GM19193 (cell line): ENCODE measurements around the gene C1R.

Experiments
- POLR2A ChIP-seq: IDR thresholded peaks from 4 replicates; pipeline ENCODE4 v1.6.1; 2011; ENCODE audit not compliant: insufficient read depth, insufficient read length; ENCODE audit errors: extremely low read depth

The C1R gene

GRCh38 chr12:7072035-7072434, 20.2 kb downstream of the C1R start:
- no peak for TF ChIP-seq POLR2A

DNA sequence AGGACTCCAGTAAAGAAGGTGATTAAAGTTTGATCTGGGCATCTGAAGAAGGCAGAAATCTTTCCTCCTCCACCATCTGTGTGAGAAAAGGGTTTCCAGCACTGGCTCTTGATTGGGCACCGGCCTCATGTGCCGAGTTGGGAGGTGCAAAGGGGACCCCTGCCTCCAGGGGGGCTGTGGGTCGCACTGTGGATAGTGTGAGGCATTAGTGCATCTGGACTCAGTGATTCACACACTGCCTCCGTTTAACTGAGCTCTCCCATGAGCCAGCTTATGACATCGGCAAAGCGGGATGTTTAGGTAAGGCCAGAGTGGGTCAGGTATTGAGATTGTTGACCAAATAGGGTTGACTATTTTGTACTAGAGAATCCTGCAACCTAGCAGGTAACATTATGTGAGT, 22.9 kb downstream of the C1R start:
- TF ChIP-seq POLR2A = no peak

GRCh38 chr12:7068994-7069346, 23.3 kb downstream of the C1R start:
- TF ChIP-seq POLR2A = no peak

- no peak for TF ChIP-seq POLR2A
Measured at GRCh38 chr12:7068240-7068993, 23.8 kb downstream of the C1R start.

DNA sequence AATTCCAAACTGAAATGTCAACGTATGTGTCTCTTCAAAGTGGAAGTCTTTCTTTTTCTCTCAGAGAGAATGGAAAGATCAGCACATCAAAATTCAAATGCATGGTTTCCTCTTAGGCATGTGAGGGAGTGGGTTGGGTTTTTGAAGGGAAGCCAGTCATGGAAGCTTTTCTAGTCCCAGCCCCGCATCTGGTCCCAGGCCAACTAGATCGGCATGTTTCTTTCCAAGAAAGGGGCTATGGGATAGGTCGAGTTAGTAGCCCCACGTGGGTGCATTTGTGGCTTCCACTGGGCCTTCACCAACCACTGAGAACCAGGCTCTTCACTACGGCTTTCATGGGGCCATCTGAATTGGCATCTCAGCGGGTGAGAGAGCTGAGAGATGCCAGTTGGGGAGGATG, 25.1 kb downstream of the C1R start:
- no peak for TF ChIP-seq POLR2A

- TF ChIP-seq POLR2A = no peak
Measured at GRCh38 chr12:7066596-7066995, 25.6 kb downstream of the C1R start.

GRCh38 chr12:7065073-7065623, 27.1 kb downstream of the C1R start:
- TF ChIP-seq POLR2A = no peak

DNA sequence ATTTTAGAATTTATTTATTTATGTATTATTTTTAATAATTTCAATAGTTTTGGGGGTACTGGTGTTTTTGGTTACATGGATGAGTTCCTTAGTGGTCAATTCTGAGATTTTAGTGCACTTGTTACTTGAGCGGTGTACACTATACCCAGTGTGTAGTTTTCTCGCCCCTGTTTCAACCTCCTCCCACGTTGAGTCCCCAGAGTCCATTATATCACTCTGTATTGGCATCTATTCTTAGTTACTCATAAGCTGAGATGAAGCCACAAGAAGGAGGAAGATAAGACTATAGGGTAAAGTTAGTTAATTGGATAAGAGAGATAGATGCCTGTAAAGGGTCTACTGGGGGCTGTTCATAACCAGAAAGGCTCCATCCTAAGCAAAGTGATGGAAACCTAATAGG, 27.7 kb downstream of the C1R start:
- no peak for TF ChIP-seq POLR2A

DNA sequence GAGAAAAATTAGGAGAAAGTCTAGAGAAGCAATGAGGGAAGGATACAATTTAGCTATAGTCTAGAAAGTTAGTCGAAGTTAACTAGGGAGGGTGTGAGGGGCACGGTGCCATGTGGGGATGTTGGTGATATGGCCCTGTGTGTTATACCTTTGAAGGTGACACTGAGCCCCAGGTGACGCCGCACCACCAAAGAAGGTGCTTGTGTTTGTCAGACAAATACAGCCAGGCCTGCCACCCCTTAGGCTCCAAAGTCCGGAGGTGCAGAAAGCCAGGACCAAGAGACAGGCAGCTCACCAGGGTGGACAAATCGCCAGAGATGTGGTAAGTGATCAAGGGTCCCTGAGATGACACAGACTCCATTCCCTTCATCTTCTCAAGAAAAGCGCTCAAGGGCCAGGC, 30.6 kb downstream of the C1R start:
- TF ChIP-seq POLR2A = no peak

DNA sequence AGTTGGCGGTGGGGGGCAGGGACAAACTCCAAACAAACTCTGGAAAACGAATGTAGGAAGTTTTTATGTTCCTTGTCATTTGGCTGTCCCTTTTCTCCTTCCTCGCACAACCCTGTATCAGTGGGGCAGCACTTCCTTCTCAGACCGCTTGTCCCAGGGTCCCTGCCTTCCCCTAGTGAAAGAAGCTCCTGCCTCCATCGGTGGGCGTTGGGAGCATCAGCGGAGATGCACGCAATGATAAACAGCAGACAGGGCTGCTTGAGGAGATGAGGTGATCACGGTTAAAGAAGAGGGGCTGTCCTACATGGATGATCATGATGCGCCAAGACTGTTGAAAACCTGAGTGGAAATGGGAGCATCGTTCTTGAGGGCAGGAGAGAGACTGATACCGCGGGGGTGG, 31.1 kb downstream of the C1R start:
- no peak for TF ChIP-seq POLR2A

DNA sequence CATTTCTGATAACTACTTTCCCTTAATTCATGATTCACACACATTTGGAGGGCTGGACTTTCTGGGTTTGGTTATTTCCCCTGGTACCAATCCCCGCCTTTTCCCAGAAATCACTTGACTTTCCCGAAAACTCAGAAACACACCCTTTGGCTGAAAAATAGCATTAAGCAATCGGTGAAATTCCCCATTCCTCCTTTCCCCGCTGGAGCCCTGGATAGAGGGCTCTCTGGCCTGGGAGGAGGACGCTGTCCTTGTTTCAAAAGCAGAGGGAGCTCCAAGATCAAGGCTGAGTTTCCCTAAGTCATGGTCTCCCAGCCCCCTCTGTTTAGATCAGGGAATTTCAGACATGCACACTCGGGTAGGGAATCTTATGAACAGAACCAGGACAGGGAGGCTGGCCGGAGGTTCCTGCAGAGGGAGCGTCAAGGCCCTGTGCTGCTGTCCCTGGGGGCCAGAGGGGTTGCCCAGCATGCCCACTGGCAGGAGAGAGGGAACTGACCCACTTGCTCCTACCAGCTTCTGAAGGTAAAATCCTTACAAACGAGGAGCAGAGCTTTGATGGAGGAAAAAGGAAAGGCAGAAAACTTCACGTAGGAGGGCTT, 31.8 kb downstream of the C1R start, which contains the start of gene C1S:
Gene C1S, plus strand, starts transcription at position 366 of the 602 bp plus-strand sequence. CDS start 1,195 bp downstream, outside the sequence.
- TF ChIP-seq POLR2A = no peak

- no peak for TF ChIP-seq POLR2A
Measured at GRCh38 chr12:7059780-7060179, 32.5 kb downstream of the C1R start.

- no peak for TF ChIP-seq POLR2A
Measured at GRCh38 chr12:7058850-7059395, 33.3 kb downstream of the C1R start.

DNA sequence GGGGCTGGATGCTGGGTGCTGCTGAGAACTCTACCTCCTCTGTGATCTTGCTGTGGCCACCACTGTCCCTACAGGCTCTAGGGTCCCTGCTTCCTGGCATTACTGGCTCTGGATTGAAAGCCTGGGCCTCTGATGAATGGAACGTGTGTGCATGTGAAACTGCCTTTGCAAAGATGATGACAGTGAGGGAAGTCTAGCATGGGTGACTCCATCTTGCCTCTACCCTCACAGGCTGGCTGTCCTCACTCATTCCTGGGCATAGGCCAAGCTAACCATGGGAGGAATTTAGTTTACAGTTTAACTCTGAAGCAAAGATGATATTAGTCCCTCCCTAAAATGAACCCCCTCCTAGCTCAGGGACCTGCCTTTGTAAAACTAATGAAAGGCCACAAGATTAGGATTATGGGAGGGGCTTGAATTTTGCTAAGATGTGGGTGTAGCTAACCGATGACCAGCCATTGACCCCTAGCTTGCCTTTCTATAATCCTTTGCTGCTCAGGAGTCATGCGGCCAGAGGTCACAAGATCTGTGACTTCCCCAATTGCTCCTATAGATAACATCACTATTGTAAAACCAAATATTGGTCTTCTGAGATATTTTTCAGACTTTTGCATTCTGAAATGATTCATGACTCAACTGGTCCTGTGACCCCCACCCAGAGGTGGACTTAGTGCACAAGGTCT, 33.9 kb downstream of the C1R start:
- TF ChIP-seq POLR2A = no peak

GRCh38 chr12:7054925-7055324, 37.3 kb downstream of the C1R start:
- TF ChIP-seq POLR2A = no peak

DNA sequence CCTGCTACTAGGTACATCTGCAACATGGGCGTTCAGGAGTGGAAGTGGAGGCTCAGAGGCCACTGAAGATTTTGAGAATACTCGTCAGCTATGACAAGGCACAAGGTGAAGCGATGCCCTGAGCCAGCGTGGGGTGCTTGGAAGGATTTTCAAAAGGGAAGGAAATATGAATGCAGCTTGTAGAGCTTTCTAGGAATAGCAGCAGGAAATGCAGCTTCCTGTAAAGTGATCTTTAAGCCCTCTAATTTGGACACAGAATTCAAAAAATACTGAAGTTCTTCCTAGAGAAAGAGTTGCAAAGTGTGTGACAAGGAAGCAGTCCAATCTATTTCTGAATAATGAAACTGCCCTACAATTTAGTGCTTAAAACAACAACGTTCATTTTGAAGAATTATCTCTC, 44.9 kb downstream of the C1R start:
- TF ChIP-seq POLR2A = no peak

GRCh38 chr12:7046383-7047105, 45.7 kb downstream of the C1R start:
- no peak for TF ChIP-seq POLR2A
